IMR-90 (cell line): ENCODE measurements around the gene ZFAND2A. TPM values are rescaled to one million over a fixed set of nuclear protein-coding genes. Genes with fewer than 3 reads are reported as not detected.

Experiments used
- ATAC-seq: fragments of 200-7000 bp; cut with Tn5 transposase; 2 replicates; pipeline ENCODE4 v1.9.1; 2020; ENCODE audit warnings: low read depth, mild to moderate bottlenecking, moderate library complexity
- BruUV-seq: library from RNA; stranded (reverse); fragments of 400-500 nt; replicated peaks from 2 replicates; lab custom pipeline; 2021; lab: Mats Ljungman, UMichigan
- CTCF ChIA-PET: fragments of 300-600 bp; formaldehyde crosslinking; extraction: SDS; loops from one replicate; lab custom pipeline; 2021; ENCODE audit warnings: antibody characterized with exemption; lab: Yijun Ruan, JAX
- POLR2A ChIA-PET: fragments of 300-600 bp; sonication (Branson Sonifier 250); formaldehyde crosslinking; loops from one replicate; lab custom pipeline; 2022; ENCODE audit warnings: antibody characterized with exemption; ENCODE audit not compliant: unreplicated experiment; lab: Charles Lee
- DNase-seq: peaks from one replicate; pipeline ENCODE4 v3.0.0; 2013
- H2AFZ ChIP-seq: replicated peaks from 2 replicates; pipeline ENCODE3; 2013; ENCODE audit warnings: low read length, mild to moderate bottlenecking; ENCODE audit not compliant: poor library complexity
- H2AK5ac ChIP-seq: 2 replicates; pipeline ENCODE4 v1.6.1; 2013; ENCODE audit warnings: low read depth, low read length, inconsistent platforms
- H2AK9ac ChIP-seq: replicated peaks from 2 replicates; pipeline ENCODE3; 2013; ENCODE audit warnings: mild to moderate bottlenecking, low read depth, low read length, moderate library complexity; ENCODE audit not compliant: poor library complexity
- H2BK120ac ChIP-seq: 2 replicates; pipeline ENCODE4 v1.6.1; 2013; ENCODE audit warnings: low read depth, low read length, inconsistent platforms
- H2BK15ac ChIP-seq: 3 replicates; pipeline ENCODE4 v1.6.1; 2013; ENCODE audit warnings: low read depth, low read length, inconsistent platforms
- H2BK20ac ChIP-seq: 2 replicates; pipeline ENCODE4 v1.6.1; 2013; ENCODE audit warnings: low read depth, mild to moderate bottlenecking, inconsistent platforms, low read length, moderate library complexity
- H2BK5ac ChIP-seq: 2 replicates; pipeline ENCODE4 v1.6.1; 2013; ENCODE audit warnings: mild to moderate bottlenecking, low read depth, low read length, inconsistent platforms; ENCODE audit not compliant: poor library complexity, severe bottlenecking
- H3K14ac ChIP-seq: replicated peaks from 2 replicates; pipeline ENCODE4 v1.6.1; 2013; ENCODE audit warnings: low read depth, low read length, inconsistent platforms
- H3K18ac ChIP-seq: 2 replicates; pipeline ENCODE4 v1.6.1; 2013; ENCODE audit warnings: low read depth, low read length, control low read depth
- H3K23ac ChIP-seq: 2 replicates; pipeline ENCODE4 v1.6.1; 2013; ENCODE audit warnings: low read depth, low read length, inconsistent platforms
- H3K27ac ChIP-seq: 2 replicates; pipeline ENCODE4 v1.5.1; 2013; ENCODE audit warnings: mild to moderate bottlenecking, control low read depth, low read length; ENCODE audit not compliant: insufficient read depth
- H3K27me3 ChIP-seq: 2 replicates; pipeline ENCODE4 v1.6.1; 2013; ENCODE audit warnings: low read length; ENCODE audit not compliant: control insufficient read depth, insufficient read depth
- H3K36me3 ChIP-seq: 2 replicates; pipeline ENCODE4 v1.6.1; 2013; ENCODE audit warnings: low read length, mixed read lengths; ENCODE audit not compliant: control insufficient read depth, insufficient read depth
- H3K4ac ChIP-seq: 2 replicates; pipeline ENCODE4 v1.6.1; 2013; ENCODE audit warnings: low read depth, low read length, inconsistent platforms
- H3K4me1 ChIP-seq: 2 replicates; pipeline ENCODE4 v1.6.1; 2013; ENCODE audit warnings: low read length, mixed read lengths; ENCODE audit not compliant: control insufficient read depth, insufficient read depth
- H3K4me2 ChIP-seq: 2 replicates; pipeline ENCODE4 v1.6.1; 2013; ENCODE audit warnings: low read depth, mild to moderate bottlenecking, control low read depth, low read length, moderate library complexity
- H3K4me3 ChIP-seq: 2 replicates; pipeline ENCODE4 v1.5.1; 2013; ENCODE audit warnings: low read depth, mild to moderate bottlenecking, control low read depth, low read length, moderate library complexity; ENCODE audit not compliant: insufficient read depth
- H3K56ac ChIP-seq: 2 replicates; pipeline ENCODE4 v1.6.1; 2013; ENCODE audit warnings: low read length, inconsistent platforms; ENCODE audit not compliant: insufficient read depth; ENCODE audit errors: extremely low read depth
- H3K79me1 ChIP-seq, 2 experiments: 2 replicates each; pipeline ENCODE4 v1.6.1; 2013; ENCODE audit warnings: low read length in 2 of 2, inconsistent platforms in 1 of 2, low read depth in 1 of 2
- H3K9ac ChIP-seq: 2 replicates; pipeline ENCODE4 v1.6.1; 2013; ENCODE audit warnings: low read depth, low read length, control low read depth
- H3K9me1 ChIP-seq: 2 replicates; pipeline ENCODE4 v1.6.1; 2013; ENCODE audit warnings: low read length, inconsistent platforms; ENCODE audit not compliant: insufficient read depth
- H3K9me3 ChIP-seq: 2 replicates; pipeline ENCODE4 v1.6.1; 2013; ENCODE audit warnings: low read length; ENCODE audit not compliant: control insufficient read depth, insufficient read depth
- H4K20me1 ChIP-seq: 2 replicates; pipeline ENCODE4 v1.6.1; 2013; ENCODE audit warnings: low read length, inconsistent platforms; ENCODE audit not compliant: insufficient read depth
- H4K5ac ChIP-seq: 2 replicates; pipeline ENCODE4 v1.6.1; 2013; ENCODE audit warnings: mild to moderate bottlenecking, low read depth, low read length, control low read depth
- H4K8ac ChIP-seq, 2 experiments: 2 replicates each; pipeline ENCODE4 v1.6.1; 2013; ENCODE audit warnings: low read depth in 2 of 2, low read length in 2 of 2, control low read depth in 1 of 2, inconsistent platforms in 1 of 2
- H4K91ac ChIP-seq: 2 replicates; pipeline ENCODE4 v1.6.1; 2013; ENCODE audit warnings: low read depth, low read length, inconsistent platforms; ENCODE audit not compliant: insufficient read depth
- BHLHE40 ChIP-seq: fragments of 150-350 bp; IDR thresholded peaks from 2 replicates; pipeline ENCODE4 v1.6.1; 2016; ENCODE audit warnings: mild to moderate bottlenecking, low read depth, low read length
- CEBPB ChIP-seq: IDR thresholded peaks from 2 replicates; pipeline ENCODE4 v1.6.1; 2012; ENCODE audit warnings: low read depth, low read length, improper control_type of control experiment
- CHD1 ChIP-seq: IDR thresholded peaks from 2 replicates; pipeline ENCODE4 v1.6.1; 2012; ENCODE audit warnings: low read depth, low read length, improper control_type of control experiment
- CTCF ChIP-seq: conservative IDR thresholded peaks from 2 replicates; pipeline ENCODE4 v1.5.1; 2012; ENCODE audit warnings: mild to moderate bottlenecking, low read depth, low read length, improper control_type of control experiment
- ELK1 ChIP-seq: fragments of 150-350 bp; IDR thresholded peaks from 2 replicates; pipeline ENCODE4 v1.6.1; 2016; ENCODE audit warnings: low read depth, mild to moderate bottlenecking, low read length, moderate library complexity, borderline replicate concordance
- FOS ChIP-seq: fragments of 150-350 bp; IDR thresholded peaks from 2 replicates; pipeline ENCODE4 v1.6.1; 2016; ENCODE audit warnings: low read depth, low read length
- MAFK ChIP-seq: IDR thresholded peaks from 2 replicates; pipeline ENCODE4 v1.6.1; 2012; ENCODE audit warnings: low read depth, low read length, improper control_type of control experiment
- MAZ ChIP-seq: IDR thresholded peaks from 2 replicates; pipeline ENCODE4 v1.6.1; 2012; ENCODE audit warnings: low read depth, mild to moderate bottlenecking, low read length, improper control_type of control experiment, moderate library complexity, borderline replicate concordance
- MXI1 ChIP-seq: IDR thresholded peaks from 2 replicates; pipeline ENCODE4 v1.6.1; 2012; ENCODE audit warnings: low read depth, mild to moderate bottlenecking, low read length, moderate library complexity, borderline replicate concordance
- NFE2L2 ChIP-seq: fragments of 150-350 bp; IDR thresholded peaks from 2 replicates; pipeline ENCODE4 v1.6.1; 2016; ENCODE audit warnings: low read depth, mild to moderate bottlenecking, low read length
- POLR2A ChIP-seq: IDR thresholded peaks from 2 replicates; pipeline ENCODE4 v1.6.1; 2012; ENCODE audit warnings: mild to moderate bottlenecking, low read depth, low read length
- RAD21 ChIP-seq: IDR thresholded peaks from 2 replicates; pipeline ENCODE4 v1.6.1; 2012; ENCODE audit warnings: low read length, improper control_type of control experiment
- RCOR1 ChIP-seq: IDR thresholded peaks from 2 replicates; pipeline ENCODE4 v1.6.1; 2012; ENCODE audit warnings: mild to moderate bottlenecking, low read length, improper control_type of control experiment; ENCODE audit not compliant: insufficient replicate concordance
- RFX5 ChIP-seq: IDR thresholded peaks from 2 replicates; pipeline ENCODE4 v1.8.0; 2012; ENCODE audit warnings: low read depth, mild to moderate bottlenecking, low read length, moderate library complexity
- USF2 ChIP-seq: fragments of 150-350 bp; IDR thresholded peaks from 2 replicates; pipeline ENCODE4 v1.6.1; 2017; ENCODE audit warnings: mild to moderate bottlenecking, antibody characterized with exemption, low read length, low read depth
- WGBS, 2 experiments: methylation state at CpG; one replicate each; pipeline versions ENCODE4 v1.1.5 to v1.1.7; 2013; ENCODE audit warnings: missing lambda C conversion rate in 2 of 2; ENCODE audit not compliant: insufficient read length in 1 of 2; ENCODE audit errors: extremely low coverage in 2 of 2; 5-methylcytosine and 5-hydroxymethylcytosine counted together
- dilution Hi-C: fragments of 300-500 bp; cut with HindIII; formaldehyde crosslinking; loops from one replicate; pipeline ENCODE4 v1.14.3; 2018; ENCODE audit warnings: low sequenced_read_pairs; ENCODE audit not compliant: unreplicated experiment
- in situ Hi-C: fragments of 300-500 bp; cut with MboI; formaldehyde crosslinking; loops from 3 replicates; pipeline ENCODE4 v1.14.3; 2019; ENCODE audit warnings: low sequenced_read_pairs, inconsistent platforms, mixed read lengths
- intact Hi-C: fragments of 100-400 bp; cut with micrococcal nuclease; formaldehyde crosslinking; loops from 2 replicates; pipeline ENCODE4 v1.10.0; 2022
- polyA plus RNA-seq, 3 experiments: library from polyadenylated mRNA; depleted of rRNA; stranded (reverse); fragments of >200 nt; gene quantifications; 2 replicates each; pipeline ENCODE4 v1.2.3, GENCODE V29; 2012; ENCODE audit warnings: low replicate concordance in 1 of 3
- total RNA-seq: library from RNA; depleted of rRNA; stranded (reverse); fragments of >200 nt; gene quantifications from 2 replicates; pipeline ENCODE4 v1.2.3, GENCODE V29; 2012

ZFAND2A gene
- total and polyA plus RNA-seq, 2 of the 4 experiments (the other 2 are of a cell fraction): 11.8 to 28.7 TPM

GRCh38 chr7:1113548-1113885 lies 46.5 kb downstream of the ZFAND2A start:
- Histone ChIP-seq H4K5ac (no peak overlapping the region), H3K23ac (no peak overlapping the region), H2BK15ac (no peak overlapping the region), H3K79me1 (peaks cover 0 to 21% of the 10 kb centered on the region in 2 experiments; a peak in 3 of 4 replicates), H4K91ac (no peak overlapping the region), H4K8ac (no peak overlapping the region), H3K9ac (no peak overlapping the region), H3K56ac (no peak overlapping the region), H3K9me1 (no peaks in the 10 kb centered on the region), H3K4me2 (no peak overlapping the region), H3K4me1 (no peaks in the 10 kb centered on the region), H2AK5ac (no peak overlapping the region), H3K36me3 (no peaks in the 10 kb centered on the region; the same call in 1 of the 2 replicates), H4K20me1 (no peaks in the 10 kb centered on the region), H3K4ac (no peak overlapping the region), H2BK20ac (no peak overlapping the region), H3K9me3 (no peaks in the 10 kb centered on the region), H2BK120ac (no peak overlapping the region), H2BK5ac (no peak overlapping the region), H3K27ac (no peak overlapping the region), H3K14ac (no peak overlapping the region), H2AK9ac (no peak overlapping the region), H3K27me3 (no peaks in the 10 kb centered on the region), H3K4me3 (no peak overlapping the region), H2AFZ (no peak overlapping the region), H3K18ac (no peak overlapping the region)
- in situ Hi-C loops (no loop called here), dilution Hi-C loops (no loop called here), intact Hi-C loops (no loop called here)
- no peak for TF ChIP-seq MXI1
- no peak for TF ChIP-seq MAFK
- no peak for TF ChIP-seq POLR2A
- no peak for TF ChIP-seq USF2
- no peak for TF ChIP-seq CTCF
- TF ChIP-seq RCOR1: no peak
- TF ChIP-seq BHLHE40: no peak
- TF ChIP-seq RAD21: no peak
- no peak for TF ChIP-seq MAZ
- TF ChIP-seq RFX5: no peak
- TF ChIP-seq CEBPB: no peak
- no peak for TF ChIP-seq CHD1
- TF ChIP-seq NFE2L2: no peak
- TF ChIP-seq ELK1: no peak
- no peak for TF ChIP-seq FOS
- no TSS peak for BruUV-seq
- ATAC-seq: no peak
- DNase-seq: no peak
- CTCF ChIA-PET: interaction anchor here (1.4 kb wide), 1 partner anchor 63 kb away, joined by 7 read pairs; no protein-coding TSS in a partner anchor
- 96% methylated on average over 13 of the region's 18 CpGs; no CpG with 5 or more reads in 1 of the 2 experiments for WGBS, 2 experiments
- POLR2A ChIA-PET: no interaction called here
